GM19238 (cell line): ENCODE measurements around the gene REEP5.
A peak's percentile ranks its signal among the peaks of the same experiment; 100 is the strongest.
"Not testable (repeated sequence)": the region's sequence is repeated elsewhere in the genome, so short reads cannot be mapped to it uniquely, and the experiment has no call there.

Experiments used
- DNase-seq: peaks from one replicate; pipeline ENCODE4 v3.0.0; 2011; ENCODE audit warnings: low spot score; ENCODE audit not compliant: insufficient read length

REEP5 gene

GRCh38 chr5:112886975-112887374, 35.1 kb downstream of the REEP5 start:
- DNase-seq: no peak

DNA sequence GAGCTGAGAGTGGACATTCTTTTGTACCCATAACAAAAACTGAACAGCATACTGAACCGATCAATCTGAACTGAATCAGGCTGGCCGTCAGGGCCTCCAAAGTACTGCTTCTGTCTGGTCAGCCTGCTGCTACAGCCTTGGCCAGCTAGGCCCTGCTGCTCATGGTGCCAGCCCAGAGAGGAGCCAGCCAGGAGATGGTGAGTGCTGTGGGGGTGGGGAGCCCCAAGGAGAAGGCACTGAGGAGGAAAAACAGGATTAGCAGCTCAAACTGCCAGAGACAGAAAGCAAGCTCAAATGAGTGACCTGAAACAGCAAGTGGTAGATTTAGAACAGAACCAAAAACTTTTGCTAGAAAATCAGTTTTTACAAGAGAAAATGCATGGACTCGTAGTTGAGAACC, 37.0 kb downstream of the REEP5 start:
- no peak for DNase-seq

GRCh38 chr5:112883192-112883591, 38.8 kb downstream of the REEP5 start:
- DNase-seq: no peak

DNA sequence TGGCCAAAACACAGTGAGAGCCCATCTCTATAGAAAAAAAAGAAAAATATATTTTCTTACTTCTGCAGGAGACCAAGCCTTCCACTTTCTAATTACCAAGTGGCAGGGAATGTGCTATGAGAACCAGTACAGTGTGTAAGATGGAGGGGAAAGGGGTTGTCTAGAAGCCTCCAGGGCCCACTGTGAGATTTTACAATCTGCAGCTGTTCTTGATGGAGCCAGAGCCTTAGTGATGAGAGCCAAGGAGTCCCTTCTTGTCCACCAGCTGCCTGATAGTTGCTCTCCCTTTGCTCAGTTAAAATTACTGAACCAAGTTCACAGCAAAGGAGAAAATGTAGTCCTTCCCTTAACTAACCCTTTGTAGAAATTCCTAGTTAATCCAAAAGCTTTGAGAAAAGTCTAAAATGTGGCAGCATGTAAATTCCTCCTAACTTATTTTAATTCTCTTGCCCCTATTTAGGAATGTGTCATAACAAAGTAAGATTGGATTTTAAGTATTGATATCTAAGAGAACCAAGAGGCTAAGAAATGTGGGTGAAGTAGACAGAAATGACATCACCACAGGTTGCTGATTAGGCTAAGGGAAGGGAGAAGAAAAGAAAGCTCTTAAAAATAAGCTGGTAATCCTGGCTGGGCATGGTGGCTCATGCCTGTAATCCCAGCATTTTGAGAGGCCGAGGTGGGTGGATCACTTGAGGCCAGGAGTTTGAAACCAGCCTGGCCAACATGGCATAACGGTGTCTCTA, 41.6 kb downstream of the REEP5 start:
- no peak for DNase-seq

GRCh38 chr5:112878760-112879159, 43.3 kb downstream of the REEP5 start:
- no peak for DNase-seq

GRCh38 chr5:112878101-112878500, 43.9 kb downstream of the REEP5 start:
- no peak for DNase-seq

GRCh38 chr5:112876362-112876761, 45.7 kb downstream of the REEP5 start:
- no peak for DNase-seq

GRCh38 chr5:112870966-112871365, 51.1 kb downstream of the REEP5 start:
- no peak for DNase-seq

- no peak for DNase-seq
Observed at GRCh38 chr5:112869948-112870347, 52.1 kb downstream of the REEP5 start.

DNA sequence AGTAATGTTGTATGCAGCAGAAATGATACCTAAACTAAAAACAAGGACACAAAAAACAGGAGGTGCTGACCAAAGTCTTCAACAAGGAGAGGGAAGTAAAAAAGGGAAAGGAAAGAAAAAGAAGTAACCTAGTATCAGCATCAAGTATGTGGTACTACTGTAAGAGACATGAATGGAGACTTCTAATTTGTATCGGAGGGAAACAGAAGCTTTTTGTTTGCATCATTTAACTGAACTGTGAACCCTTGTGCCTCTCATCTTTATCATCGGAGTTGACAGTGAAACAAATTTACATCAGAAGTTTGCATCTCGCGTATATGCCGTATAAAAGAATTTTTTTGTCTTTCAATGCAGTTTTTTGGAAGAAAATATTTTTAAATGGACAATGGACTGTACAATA, 54.6 kb downstream of the REEP5 start:
- no peak for DNase-seq

- DNase-seq: no peak
Observed at GRCh38 chr5:112866739-112867138, 55.3 kb downstream of the REEP5 start.

DNA sequence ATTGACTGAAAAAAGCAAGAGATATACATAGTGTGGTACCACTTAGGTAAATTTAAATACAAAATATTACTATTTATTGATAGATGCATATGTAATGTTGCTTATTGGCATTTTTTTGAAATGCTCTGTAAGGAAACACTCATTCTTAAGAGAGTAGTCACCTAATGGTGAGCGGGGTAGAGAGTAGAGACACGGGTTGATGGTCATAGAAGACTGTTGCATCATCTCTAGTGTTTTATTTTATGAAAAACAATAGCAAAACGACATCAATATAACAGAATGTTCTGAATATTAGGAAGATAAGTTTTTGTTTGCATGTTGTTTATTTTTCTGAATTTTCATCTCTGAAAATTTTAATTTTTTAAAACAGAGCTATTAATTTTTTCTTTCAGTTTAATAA, 56.9 kb downstream of the REEP5 start:
- DNase-seq: no peak

DNA sequence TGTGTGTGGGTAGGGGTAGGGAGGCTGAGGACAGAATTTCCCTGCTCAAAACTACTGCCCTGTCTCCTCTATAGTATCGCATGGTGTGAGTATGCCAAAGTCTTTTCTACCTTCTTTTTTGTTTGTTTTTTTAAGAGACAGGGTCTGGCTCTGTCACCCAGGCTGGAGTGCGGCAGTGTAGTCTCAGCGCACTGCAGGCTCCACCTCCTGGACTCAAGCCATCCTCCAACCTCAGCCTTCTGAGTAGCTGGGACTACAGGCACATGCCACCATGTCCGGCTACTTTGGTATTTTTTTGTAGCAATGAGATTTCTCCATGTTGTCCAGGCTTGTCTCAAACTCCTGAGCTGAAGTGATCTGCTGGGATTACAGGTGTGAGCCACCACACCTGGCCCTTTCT, 58.5 kb downstream of the REEP5 start:
- no peak for DNase-seq

- no peak for DNase-seq
Observed at GRCh38 chr5:112862085-112862484, 59.9 kb downstream of the REEP5 start.

DNA sequence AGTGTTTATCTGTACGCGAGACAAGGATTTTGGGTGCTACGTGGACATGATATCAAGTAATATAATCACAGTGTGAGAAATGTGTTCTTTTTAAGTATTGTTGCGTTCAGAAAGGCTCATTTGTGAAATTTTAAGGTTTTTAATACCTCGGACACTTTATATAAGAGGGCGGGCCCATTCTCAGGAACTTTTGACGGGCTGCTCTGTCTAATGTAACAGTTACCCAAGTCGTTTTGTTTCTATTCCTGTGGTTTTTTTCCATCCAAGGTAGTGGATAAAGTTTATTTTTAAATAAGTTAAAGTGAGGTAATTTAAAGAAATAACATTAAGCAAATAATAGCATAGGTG, 60.4 kb downstream of the REEP5 start:
- no peak for DNase-seq

DNA sequence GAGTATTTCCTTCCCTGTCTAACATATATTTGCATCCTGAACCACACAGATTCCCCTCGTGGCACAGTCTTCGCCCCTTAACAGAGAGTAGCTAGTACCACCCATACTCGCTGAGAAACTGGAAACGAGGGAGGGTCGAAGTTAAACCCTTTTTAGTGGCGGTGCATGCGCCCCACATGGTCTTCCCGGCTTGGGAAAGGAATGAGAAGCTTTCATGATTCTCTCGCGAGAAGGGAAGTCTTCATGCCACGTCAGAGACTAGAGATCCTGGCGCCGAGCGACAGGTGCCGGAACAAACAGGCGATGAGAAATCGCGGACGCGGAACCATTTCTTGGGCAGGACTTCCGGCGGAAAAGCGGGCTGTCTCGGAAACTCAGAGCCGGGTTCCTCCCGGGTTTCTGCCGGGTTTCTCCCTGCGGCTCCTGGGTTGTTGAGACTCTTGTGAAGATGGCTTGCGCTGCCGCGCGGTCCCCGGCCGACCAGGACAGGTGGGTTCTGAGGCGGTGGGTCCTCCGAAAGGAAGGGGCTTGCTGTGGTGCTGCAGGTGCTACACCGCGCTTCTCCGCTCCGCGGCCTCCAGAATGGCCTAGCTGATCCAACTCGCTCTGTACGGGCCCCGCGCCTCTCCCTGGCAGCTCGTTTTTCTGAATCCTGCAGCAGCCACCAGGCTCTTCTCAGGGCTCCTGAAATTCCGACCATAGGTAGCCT, 60.9 kb downstream of the REEP5 start, which contains the start of gene SRP19:
TSS of gene SRP19 (plus strand) at position 359 of the 709 bp plus-strand sequence. CDS start at position 449, 90 bp downstream.
- DNase-seq: peak; percentile 89

GRCh38 chr5:112860571-112860928, 61.5 kb downstream of the REEP5 start:
- DNase-seq: not testable (repeated sequence)

DNA sequence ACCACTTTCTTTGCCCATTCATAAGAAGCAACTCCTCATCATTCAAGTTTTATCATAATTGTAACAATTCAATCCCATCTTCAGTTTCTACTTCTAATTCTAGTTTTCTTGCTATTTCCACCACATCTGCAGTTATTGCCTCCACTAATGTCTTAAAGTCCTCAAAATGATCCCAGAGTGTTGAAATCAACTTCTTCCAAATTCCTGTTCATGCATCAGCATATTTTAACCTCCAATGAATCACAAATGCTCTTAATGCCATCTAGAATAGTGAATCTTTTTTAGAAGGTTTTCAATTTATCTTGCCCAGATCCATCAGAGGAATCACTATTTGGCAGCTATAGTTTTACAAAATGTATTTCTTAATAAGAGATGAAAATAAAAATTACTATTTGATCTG, 64.2 kb downstream of the REEP5 start:
- DNase-seq: no peak

DNA sequence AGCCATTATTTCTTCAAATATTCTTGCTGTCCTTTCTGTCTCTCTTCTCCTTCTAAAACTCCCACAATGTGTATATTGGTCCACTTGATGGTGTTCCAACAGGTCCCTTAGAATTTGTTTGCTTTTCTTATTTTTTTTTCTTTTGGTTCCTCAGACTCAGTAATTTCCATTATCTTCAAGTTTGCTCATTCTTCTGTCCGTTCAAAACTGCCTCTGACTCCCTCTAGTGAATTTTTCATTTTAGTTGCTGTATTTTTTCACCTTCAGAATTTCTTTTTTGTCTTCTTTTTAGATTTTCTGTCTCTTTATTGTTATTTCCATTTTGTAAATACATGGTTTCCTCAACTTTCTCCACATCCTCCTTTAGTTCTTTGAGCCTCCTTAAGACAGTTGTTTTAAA, 67.4 kb downstream of the REEP5 start:
- DNase-seq: no peak

DNA sequence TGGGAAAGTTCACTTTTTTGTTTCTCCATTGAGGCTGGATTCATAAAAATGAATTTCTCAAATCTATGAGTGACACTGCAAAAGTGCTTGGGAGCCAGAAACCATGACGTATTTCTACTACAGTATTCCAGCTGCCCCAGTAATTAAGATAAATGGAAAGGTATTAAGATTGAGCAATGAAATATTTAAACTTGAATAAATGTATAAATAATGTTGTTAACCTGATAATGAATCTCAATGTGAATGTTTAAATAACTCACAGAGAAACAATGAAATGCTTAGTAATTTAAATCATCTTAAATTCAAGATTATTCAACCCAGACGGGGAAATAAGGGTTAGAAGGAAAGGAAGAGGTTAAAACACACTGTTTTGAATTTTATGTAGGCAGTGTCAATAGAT, 72.1 kb downstream of the REEP5 start:
- DNase-seq: no peak

DNA sequence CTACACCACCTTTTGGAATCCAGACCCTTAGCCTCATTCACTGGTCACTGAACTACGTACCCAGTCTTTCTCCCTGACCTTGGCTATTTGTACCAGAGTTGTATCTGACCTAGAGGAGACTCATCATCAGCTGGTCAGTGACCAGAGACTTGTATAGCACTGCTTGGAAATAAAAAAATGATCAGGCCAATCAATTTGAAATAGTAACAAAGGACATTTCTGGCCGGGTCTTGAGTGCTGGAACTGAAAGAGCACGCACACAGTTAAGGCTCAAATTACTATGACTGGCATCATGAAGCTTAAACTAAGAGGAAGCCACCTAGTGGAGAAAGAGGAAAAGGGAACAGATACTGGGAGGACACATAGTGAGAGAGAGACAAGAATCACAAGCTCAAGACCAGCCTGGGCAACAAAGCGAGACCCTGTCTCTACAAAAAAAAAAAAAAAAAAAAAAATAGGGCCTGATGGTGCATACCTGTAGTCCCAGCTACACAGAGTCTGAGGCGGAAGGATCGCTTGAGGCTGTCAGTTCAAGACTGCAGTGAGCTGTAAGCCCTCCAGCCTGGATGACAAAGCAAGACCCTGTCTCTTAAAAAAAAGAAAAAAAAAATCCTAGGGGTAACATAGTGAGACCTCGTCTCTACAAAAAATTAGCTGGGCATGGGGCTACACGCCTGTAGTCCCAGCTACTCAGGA, 73.8 kb downstream of the REEP5 start:
- peak; percentile 19 for DNase-seq

DNA sequence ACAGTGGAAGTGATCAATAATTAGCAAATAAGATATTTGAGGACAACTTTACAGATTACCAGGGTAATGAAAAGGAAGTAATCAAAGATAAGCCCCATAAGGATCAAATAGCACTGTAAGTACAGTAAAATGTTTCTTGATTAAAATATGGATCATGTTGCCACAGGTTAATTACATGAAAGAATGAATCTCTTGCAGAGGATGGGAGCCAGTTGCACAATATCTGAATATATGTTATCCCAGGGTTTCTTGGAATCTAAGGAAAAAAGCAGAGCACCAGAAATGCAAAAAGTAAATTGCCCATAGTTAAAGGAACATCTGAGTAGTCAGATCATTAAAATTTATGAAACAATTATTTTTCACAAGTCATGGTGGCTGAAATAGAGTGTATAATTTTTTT, 74.7 kb downstream of the REEP5 start:
- no peak for DNase-seq

- DNase-seq: no peak
Observed at GRCh38 chr5:112846556-112846955, 75.5 kb downstream of the REEP5 start.
